ENCODE data around the gene TMEM123.

TMEM123 gene

DNA sequence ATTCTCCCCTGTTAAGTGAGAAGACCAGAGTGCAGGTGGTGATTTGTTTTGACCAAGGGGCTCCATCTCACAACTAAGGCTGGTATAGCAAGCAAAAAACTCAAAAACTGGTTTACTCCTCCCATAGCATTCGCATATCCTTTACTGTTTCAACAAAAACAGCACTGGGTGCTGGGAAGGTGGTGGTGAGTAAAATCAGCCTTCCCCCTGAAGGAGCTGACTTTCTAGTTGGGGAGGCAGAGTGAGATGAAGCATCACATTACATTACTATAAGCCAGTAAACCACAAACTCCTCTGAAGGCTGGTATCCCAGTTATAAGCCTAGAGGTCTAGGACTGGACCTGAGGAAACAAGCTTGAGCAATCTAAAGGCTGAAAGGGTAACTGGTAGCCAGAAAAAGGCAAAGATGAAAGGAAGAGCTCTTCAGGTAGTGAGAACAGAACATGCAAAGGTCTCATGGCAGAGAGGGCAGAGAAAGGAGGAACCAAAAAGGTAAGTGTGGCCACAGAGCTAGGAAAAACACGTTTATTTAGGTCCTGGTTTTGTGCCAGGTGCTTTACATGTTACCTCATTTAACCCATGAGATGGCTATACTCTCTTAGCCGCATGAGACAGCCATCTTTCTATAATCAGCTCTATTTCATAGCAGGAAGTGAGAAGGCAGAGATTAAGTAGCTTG, 22.3 kb downstream of the TMEM123 start:
- Histone ChIP-seq H3K9ac (ENCODE audit: insufficient read length, low read depth) (no peak overlapping the region), H3K4me1 (ENCODE audit: insufficient read depth, insufficient read length) (peaks cover 2% of the 10 kb centered on the region), H3K9me3 (ENCODE audit: insufficient read depth, low read length) (peaks cover 37% of the 10 kb centered on the region), H3K36me3 (ENCODE audit: insufficient read depth, insufficient read length, low read length) (peaks cover 14% of the 10 kb centered on the region), H3K27me3 (ENCODE audit: insufficient read depth, insufficient read length) (no peaks in the 10 kb centered on the region), H3K4me3 (ENCODE audit: insufficient read length, low read depth) (no peak overlapping the region)
- no peak for TF ChIP-seq ZNF274 (IDR thresholded peaks at IDR 0.05; ENCODE audit: low read depth, low read length)
- DNase-seq (ENCODE audit: low read depth, low spot score), result no peak

- Histone ChIP-seq H3K36me3 (ENCODE audit: insufficient read depth, insufficient read length, low read length) (peaks cover 14% of the 10 kb centered on the region), H3K9ac (ENCODE audit: insufficient read length, low read depth) (no peak overlapping the region), H3K4me1 (ENCODE audit: insufficient read depth, insufficient read length) (peaks cover 2% of the 10 kb centered on the region), H3K27me3 (ENCODE audit: insufficient read depth, insufficient read length) (no peaks in the 10 kb centered on the region), H3K9me3 (ENCODE audit: insufficient read depth, low read length) (peaks cover 31% of the 10 kb centered on the region), H3K4me3 (ENCODE audit: insufficient read length, low read depth) (no peak overlapping the region)
- TF ChIP-seq ZNF274 (IDR thresholded peaks at IDR 0.05; ENCODE audit: low read depth, low read length) (no peak), YY1 (IDR thresholded peaks at IDR 0.05; ENCODE audit: insufficient read depth, insufficient read length) (no peak), SUZ12 (IDR thresholded peaks at IDR 0.05; ENCODE audit: extremely low read depth, insufficient read depth, insufficient read length) (no peak)
- DNase-seq (ENCODE audit: low read depth, low spot score), result no peak
These were observed 22.9 kb downstream of the TMEM123 start for GRCh38 chr11:102429691-102430090.

GRCh38 chr11:102429226-102429625, 23.3 kb downstream of the TMEM123 start:
- Histone ChIP-seq H3K4me1 (ENCODE audit: insufficient read depth, insufficient read length) (peaks cover 2% of the 10 kb centered on the region), H3K36me3 (ENCODE audit: insufficient read depth, insufficient read length, low read length) (peaks cover 14% of the 10 kb centered on the region)

GRCh38 chr11:102428696-102429095, 23.9 kb downstream of the TMEM123 start:
- Histone ChIP-seq H3K4me1 (ENCODE audit: insufficient read depth, insufficient read length) (peaks cover 2% of the 10 kb centered on the region), H3K36me3 (ENCODE audit: insufficient read depth, insufficient read length, low read length) (peaks cover 14% of the 10 kb centered on the region), H3K9me3 (ENCODE audit: insufficient read depth, low read length) (peaks cover 22% of the 10 kb centered on the region; the same call in 1 of the 2 replicates), H3K27me3 (ENCODE audit: insufficient read depth, insufficient read length) (no peaks in the 10 kb centered on the region), H3K4me3 (ENCODE audit: insufficient read length, low read depth) (no peak overlapping the region), H3K9ac (ENCODE audit: insufficient read length, low read depth) (no peak overlapping the region)
- no peak for DNase-seq (ENCODE audit: low read depth, low spot score)
- no peak for TF ChIP-seq ZNF274 (IDR thresholded peaks at IDR 0.05; ENCODE audit: low read depth, low read length)
- TF ChIP-seq YY1 (IDR thresholded peaks at IDR 0.05; ENCODE audit: insufficient read depth, insufficient read length), result no peak
- no peak for TF ChIP-seq SUZ12 (IDR thresholded peaks at IDR 0.05; ENCODE audit: extremely low read depth, insufficient read depth, insufficient read length)

More at GRCh38 chr11:102429226-102429625, 23.3 kb downstream of the TMEM123 start:
- H3K9me3 ChIP-seq (ENCODE audit: insufficient read depth, low read length), result peaks cover 27% of the 10 kb centered on the region; the same call in 1 of the 2 replicates
- no peak for TF ChIP-seq YY1 (IDR thresholded peaks at IDR 0.05; ENCODE audit: insufficient read depth, insufficient read length)
- TF ChIP-seq SUZ12 (IDR thresholded peaks at IDR 0.05; ENCODE audit: extremely low read depth, insufficient read depth, insufficient read length), result no peak
- no peak for TF ChIP-seq ZNF274 (IDR thresholded peaks at IDR 0.05; ENCODE audit: low read depth, low read length)
- H3K9ac ChIP-seq (ENCODE audit: insufficient read length, low read depth), result no peak overlapping the region
- DNase-seq (ENCODE audit: low read depth, low spot score), result no peak
- H3K4me3 ChIP-seq (ENCODE audit: insufficient read length, low read depth), result no peak overlapping the region
- no peaks in the 10 kb centered on the region for H3K27me3 ChIP-seq (ENCODE audit: insufficient read depth, insufficient read length)

DNA sequence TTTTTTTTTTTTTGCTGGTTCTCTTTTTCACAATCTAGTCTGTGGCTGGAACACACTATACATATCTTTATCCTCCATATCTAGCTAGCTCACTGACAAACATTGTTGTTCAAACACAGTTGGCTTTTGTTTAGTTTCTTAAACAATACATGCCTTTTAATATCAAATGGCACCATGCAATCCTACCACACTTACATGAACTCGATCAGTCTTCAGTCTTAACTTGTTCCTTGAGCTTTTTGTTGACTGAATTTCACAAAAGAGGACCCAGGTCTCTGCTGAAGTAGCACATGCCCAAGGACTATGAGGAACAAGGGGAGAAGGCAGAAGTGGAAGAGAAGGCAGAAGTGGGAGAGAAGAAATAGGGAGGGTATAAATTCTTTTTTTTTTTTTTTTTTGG, 25.5 kb downstream of the TMEM123 start:
- Histone ChIP-seq H3K27me3 (ENCODE audit: insufficient read depth, insufficient read length) (no peaks in the 10 kb centered on the region), H3K36me3 (ENCODE audit: insufficient read depth, insufficient read length, low read length) (peaks cover 11% of the 10 kb centered on the region), H3K4me1 (ENCODE audit: insufficient read depth, insufficient read length) (peaks cover 2% of the 10 kb centered on the region)

DNA sequence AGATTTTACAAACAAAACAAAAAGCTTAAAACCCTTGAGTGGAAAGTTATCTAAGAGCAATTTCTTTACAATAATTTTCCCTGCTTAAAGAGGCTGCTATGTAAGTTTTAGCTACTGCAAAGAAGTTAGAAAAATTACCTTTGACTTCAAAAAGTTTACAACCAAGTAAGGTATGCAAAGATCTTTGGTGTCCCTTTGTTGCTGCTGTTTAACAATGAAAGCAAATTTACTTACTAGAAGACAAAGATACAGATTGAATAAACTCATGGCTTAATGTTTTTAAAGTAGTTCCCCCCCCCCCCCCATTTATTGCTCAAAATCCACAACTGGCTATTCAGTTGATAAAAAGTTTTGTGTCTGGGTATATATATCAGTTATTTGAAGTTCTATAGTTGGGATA, 26.0 kb downstream of the TMEM123 start:
- TF ChIP-seq ZNF274 (IDR thresholded peaks at IDR 0.05; ENCODE audit: low read depth, low read length) (no peak), YY1 (IDR thresholded peaks at IDR 0.05; ENCODE audit: insufficient read depth, insufficient read length) (no peak), SUZ12 (IDR thresholded peaks at IDR 0.05; ENCODE audit: extremely low read depth, insufficient read depth, insufficient read length) (no peak)
- Histone ChIP-seq H3K36me3 (ENCODE audit: insufficient read depth, insufficient read length, low read length) (peaks cover 9% of the 10 kb centered on the region), H3K4me1 (ENCODE audit: insufficient read depth, insufficient read length) (peaks cover 2% of the 10 kb centered on the region), H3K4me3 (ENCODE audit: insufficient read length, low read depth) (no peak overlapping the region), H3K9ac (ENCODE audit: insufficient read length, low read depth) (no peak overlapping the region), H3K27me3 (ENCODE audit: insufficient read depth, insufficient read length) (no peaks in the 10 kb centered on the region), H3K9me3 (ENCODE audit: insufficient read depth, low read length) (0 out of 2 replicates have a peak, but pooled peaks cover under 1% of the 10 kb centered on the region)
- DNase-seq (ENCODE audit: low read depth, low spot score), result no peak

More for the DNA sequence above, 25.5 kb downstream of the TMEM123 start:
- Histone ChIP-seq H3K9me3 (ENCODE audit: insufficient read depth, low read length) (peaks cover 6% of the 10 kb centered on the region; the same call in 1 of the 2 replicates), H3K4me3 (ENCODE audit: insufficient read length, low read depth) (no peak overlapping the region), H3K9ac (ENCODE audit: insufficient read length, low read depth) (no peak overlapping the region)
- DNase-seq (ENCODE audit: low read depth, low spot score), result no peak
- TF ChIP-seq SUZ12 (IDR thresholded peaks at IDR 0.05; ENCODE audit: extremely low read depth, insufficient read depth, insufficient read length) (no peak), YY1 (IDR thresholded peaks at IDR 0.05; ENCODE audit: insufficient read depth, insufficient read length) (no peak), ZNF274 (IDR thresholded peaks at IDR 0.05; ENCODE audit: low read depth, low read length) (no peak)

DNA sequence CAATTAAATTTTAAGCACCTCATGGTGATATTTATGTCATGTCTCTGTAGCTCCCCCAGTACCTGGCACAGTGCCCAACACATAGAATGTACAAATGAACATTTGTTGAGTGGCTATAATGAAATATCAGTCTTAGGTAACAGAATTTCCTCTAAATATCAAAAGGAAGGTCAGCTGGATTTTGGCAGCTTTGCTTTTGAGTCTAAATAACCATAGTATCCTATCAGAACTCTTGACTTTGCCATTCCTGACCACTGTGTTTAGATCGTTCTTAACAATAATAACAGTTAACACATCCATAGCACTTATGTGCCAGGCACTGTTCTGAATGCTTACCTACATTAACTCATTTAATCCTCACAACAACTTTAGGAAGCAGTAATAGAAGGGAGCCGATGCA, 26.6 kb downstream of the TMEM123 start:
- no peak overlapping the region for H3K4me3 ChIP-seq (ENCODE audit: insufficient read length, low read depth)
- DNase-seq (ENCODE audit: low read depth, low spot score), result no peak
- peaks cover 7% of the 10 kb centered on the region for H3K36me3 ChIP-seq (ENCODE audit: insufficient read depth, insufficient read length, low read length)
- H3K4me1 ChIP-seq (ENCODE audit: insufficient read depth, insufficient read length), result peaks cover 2% of the 10 kb centered on the region
- no peaks in the 10 kb centered on the region for H3K9me3 ChIP-seq (ENCODE audit: insufficient read depth, low read length)
- TF ChIP-seq YY1 (IDR thresholded peaks at IDR 0.05; ENCODE audit: insufficient read depth, insufficient read length) (no peak), SUZ12 (IDR thresholded peaks at IDR 0.05; ENCODE audit: extremely low read depth, insufficient read depth, insufficient read length) (no peak), ZNF274 (IDR thresholded peaks at IDR 0.05; ENCODE audit: low read depth, low read length) (no peak)
- H3K9ac ChIP-seq (ENCODE audit: insufficient read length, low read depth), result no peak overlapping the region
- no peaks in the 10 kb centered on the region for H3K27me3 ChIP-seq (ENCODE audit: insufficient read depth, insufficient read length)

Data from NT2/D1 (cell line).